Measurements from ENCODE around the gene CHKB.
A peak's percentile ranks its signal among the peaks of the same experiment; 100 is the strongest.

Gene CHKB

DNA sequence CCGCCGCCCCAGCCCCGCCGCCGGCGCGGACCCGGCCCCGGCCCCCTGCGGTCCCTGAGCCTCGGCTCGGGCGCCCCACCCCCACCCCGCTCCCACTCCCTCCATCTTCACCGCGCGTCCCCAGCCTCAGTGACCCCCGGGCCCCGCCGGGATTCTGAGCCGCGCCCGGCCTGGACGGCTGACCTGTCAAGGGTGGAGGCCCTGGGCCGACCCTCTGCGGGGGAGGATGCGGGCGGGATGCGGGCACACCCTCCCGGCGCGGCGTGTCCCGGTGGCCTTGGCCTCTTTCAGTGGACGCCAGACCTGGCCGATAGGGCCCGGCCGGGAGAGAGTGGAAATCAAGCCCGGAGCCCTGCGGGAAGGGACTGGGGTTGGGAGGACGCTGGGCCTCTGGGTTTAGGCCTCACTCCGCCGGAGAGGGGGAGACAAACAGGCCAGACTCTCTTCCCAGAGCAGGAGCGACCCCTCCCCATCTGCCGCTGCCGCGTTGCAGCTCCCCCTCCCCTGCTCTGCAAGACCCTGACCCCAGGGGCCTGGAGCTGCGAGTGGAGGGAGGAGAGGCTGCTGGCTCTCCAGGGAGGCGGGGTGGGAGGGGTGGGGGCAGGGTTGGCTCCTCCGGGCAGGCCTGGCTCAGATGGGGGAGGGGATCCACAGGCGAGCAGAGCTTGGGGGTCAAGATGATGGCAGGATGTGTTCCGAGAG, 18.5 kb upstream of the CHKB start:
- TF ChIP-seq, protein P1, sequence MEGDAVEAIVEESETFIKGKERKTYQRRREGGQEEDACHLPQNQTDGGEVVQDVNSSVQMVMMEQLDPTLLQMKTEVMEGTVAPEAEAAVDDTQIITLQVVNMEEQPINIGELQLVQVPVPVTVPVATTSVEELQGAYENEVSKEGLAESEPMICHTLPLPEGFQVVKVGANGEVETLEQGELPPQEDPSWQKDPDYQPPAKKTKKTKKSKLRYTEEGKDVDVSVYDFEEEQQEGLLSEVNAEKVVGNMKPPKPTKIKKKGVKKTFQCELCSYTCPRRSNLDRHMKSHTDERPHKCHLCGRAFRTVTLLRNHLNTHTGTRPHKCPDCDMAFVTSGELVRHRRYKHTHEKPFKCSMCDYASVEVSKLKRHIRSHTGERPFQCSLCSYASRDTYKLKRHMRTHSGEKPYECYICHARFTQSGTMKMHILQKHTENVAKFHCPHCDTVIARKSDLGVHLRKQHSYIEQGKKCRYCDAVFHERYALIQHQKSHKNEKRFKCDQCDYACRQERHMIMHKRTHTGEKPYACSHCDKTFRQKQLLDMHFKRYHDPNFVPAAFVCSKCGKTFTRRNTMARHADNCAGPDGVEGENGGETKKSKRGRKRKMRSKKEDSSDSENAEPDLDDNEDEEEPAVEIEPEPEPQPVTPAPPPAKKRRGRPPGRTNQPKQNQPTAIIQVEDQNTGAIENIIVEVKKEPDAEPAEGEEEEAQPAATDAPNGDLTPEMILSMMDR (conservative IDR thresholded peaks at IDR 0.05; ENCODE audit: low read length) = no peak
- no peak for DNase-seq (ENCODE audit: low read depth)
- no peak overlapping the region for H3K4me3 ChIP-seq (ENCODE audit: low read length)

DNA sequence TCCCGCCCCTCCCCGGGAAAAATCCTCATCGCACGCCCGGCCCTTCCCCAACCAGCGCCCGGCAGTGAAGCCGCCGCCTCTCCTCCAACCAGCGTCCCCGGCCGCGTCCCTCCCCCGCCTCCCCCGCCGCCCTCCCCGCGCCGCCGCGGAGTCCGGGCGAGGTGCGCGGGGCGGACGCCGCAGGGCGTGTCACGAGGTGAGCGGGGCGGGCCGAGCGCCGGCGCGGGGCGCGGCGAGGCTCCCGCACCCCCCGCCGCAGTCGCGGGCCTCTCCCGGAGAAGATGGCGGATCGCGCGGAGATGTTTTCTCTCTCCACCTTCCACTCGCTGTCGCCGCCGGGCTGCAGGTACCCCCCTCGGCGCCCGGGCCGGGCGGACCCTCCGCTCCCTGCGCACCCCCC, 17.9 kb upstream of the CHKB start, which contains the start of gene MAPK8IP2:
Gene MAPK8IP2, plus strand, starts transcription at position 256 of the 400 bp plus-strand sequence. Its CDS starts 26 bp downstream, at position 282.
- no peak for DNase-seq (ENCODE audit: low read depth)
- peak within 1 kb of the TSS; percentile 15; the same call in 1 of the 2 replicates for H3K4me3 ChIP-seq (ENCODE audit: low read length)
- TF ChIP-seq, protein P1 (conservative IDR thresholded peaks at IDR 0.05; ENCODE audit: low read length) = no peak

DNA sequence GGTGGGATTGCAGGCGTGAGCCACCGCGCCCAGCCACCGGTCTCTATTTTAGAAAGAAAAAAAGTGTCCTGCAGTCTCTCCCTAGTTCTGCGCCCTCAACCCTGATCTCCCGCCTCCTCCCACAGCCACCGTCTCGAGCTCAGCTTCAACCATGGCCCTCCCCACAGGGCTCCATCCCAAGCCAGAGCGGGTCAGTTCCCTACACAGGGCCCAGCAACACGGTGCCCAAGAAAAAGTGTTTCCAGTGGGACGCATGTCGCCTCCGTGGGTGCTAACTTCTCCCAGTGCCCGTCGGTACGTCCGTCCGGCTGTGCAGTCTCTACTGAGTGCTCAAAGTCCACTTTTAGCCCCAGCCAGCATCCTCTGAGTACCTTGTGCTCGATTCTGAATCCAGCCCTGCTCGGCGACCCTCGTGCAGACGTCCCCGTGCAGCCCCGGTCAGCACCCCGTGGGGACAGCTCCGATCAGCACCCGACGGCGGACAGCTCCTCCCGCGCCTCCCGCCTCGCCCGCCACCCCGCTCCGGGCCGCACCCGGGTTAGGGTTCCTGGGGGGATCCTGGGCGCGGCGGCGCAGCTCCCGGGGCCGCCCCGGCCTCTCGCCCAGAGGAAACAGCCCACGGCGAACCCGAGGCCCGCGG, 17.3 kb upstream of the CHKB start:
- no peak overlapping the region for H3K4me3 ChIP-seq (ENCODE audit: low read length)
- TF ChIP-seq, protein P1 (conservative IDR thresholded peaks at IDR 0.05; ENCODE audit: low read length) = no peak
- DNase-seq (ENCODE audit: low read depth) = no peak

DNA sequence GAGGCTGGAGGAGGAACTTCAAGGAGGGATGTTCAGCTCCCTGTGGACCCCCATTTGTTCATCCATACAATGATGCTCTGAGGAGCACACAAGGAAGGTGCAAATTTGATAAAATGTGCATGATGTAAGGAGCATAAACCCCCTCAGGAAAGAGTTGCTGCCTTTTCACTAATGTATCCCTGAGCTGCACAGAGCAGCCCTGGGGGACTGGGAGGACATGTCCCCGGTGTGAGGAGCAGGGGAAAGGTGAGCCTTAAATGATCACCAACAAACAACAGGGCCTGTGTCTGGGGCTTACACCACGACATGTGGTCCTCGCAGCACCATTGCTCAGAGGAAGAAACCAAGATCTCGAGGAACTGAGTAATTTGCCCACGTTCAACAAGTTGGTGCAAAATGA, 14.4 kb upstream of the CHKB start:
- no peak overlapping the region for H3K4me3 ChIP-seq (ENCODE audit: low read length)
- TF ChIP-seq, protein P1 (conservative IDR thresholded peaks at IDR 0.05; ENCODE audit: low read length) = no peak
- DNase-seq (ENCODE audit: low read depth) = no peak

DNA sequence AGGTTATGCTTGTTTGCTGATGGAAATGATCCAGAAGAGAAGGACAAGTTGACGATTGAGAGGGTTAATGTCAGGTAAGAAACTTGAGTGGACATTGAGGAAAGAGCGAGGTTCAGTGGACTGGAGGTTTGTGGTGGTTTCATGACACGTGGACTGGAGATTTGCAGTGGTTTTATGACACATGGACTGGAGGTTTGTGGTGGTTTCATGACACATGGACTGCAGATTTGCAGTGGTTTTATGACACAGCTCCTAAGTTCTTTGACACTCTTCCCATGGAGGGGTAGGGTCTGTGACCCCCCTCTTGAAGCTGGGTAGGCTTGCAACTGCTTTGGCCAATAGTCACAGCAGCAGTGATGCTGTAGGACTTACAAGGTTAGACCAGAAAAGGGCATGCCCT, 12.5 kb upstream of the CHKB start:
- DNase-seq (ENCODE audit: low read depth) = no peak
- TF ChIP-seq, protein P1 (conservative IDR thresholded peaks at IDR 0.05; ENCODE audit: low read length) = no peak
- no peak overlapping the region for H3K4me3 ChIP-seq (ENCODE audit: low read length)

DNA sequence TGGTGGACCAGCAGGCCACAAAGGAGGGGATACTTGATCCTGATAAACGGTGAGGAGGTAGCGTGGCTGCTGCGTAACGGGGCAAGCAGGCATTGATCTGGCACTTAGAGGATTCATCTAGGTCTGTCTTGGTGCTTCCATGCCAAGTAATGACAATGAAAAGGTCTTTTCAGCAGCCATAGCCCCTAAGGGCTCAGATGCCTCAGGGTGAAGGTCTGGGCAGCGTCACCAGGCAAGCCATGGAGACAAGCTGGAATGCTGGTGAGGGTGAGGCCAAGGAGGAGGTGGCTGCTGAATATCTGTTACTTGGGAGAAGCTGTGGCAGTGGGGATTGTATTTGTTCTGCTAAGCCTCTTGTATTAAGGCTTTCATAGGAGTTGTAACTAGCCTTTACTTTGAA, 4.8 kb upstream of the CHKB start:
- no peak for DNase-seq (ENCODE audit: low read depth)
- TF ChIP-seq, protein P1 (conservative IDR thresholded peaks at IDR 0.05; ENCODE audit: low read length) = no peak
- no peak overlapping the region for H3K4me3 ChIP-seq (ENCODE audit: low read length)

DNA sequence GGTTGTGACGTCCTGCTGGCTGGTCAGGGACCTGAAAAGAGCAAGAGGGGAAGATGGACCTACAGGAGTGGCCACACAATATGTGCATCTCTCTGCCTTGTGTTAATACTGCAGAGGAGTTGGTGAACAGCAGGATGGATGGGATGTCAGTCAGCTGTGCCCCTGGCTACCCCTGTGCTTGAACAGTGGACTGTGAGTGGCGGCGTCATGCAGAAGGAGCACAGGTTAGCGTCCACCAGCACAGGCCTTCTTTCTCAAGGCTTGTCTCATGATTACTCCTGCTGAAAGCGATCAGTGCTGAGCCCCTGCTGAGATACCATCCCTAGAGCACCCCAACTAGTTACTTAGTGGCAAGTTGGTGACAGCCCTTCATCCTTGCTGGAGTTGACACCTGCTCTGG, 3.8 kb upstream of the CHKB start:
- H3K4me3 ChIP-seq (ENCODE audit: low read length) = no peak overlapping the region
- TF ChIP-seq, protein P1 (conservative IDR thresholded peaks at IDR 0.05; ENCODE audit: low read length) = no peak

More for the DNA sequence above, 3.8 kb upstream of the CHKB start:
- DNase-seq (ENCODE audit: low read depth) = no peak
